Activated CD4-positive, alpha-beta T cell treated with anti-CD3 and anti-CD28 coated beads, Interleukin-2, amount 50 U/mL, for 4 hours (primary cell): ENCODE results near the gene KATNB1.
"Not testable (repeated sequence)": the region's sequence is repeated elsewhere in the genome, so short reads cannot be mapped to it uniquely, and the experiment has no call there.

ENCODE experiments used
- DNase-seq, 2 experiments: peaks; one replicate each; pipeline ENCODE4 v3.0.0-alpha.2; 2020

KATNB1 gene

DNA sequence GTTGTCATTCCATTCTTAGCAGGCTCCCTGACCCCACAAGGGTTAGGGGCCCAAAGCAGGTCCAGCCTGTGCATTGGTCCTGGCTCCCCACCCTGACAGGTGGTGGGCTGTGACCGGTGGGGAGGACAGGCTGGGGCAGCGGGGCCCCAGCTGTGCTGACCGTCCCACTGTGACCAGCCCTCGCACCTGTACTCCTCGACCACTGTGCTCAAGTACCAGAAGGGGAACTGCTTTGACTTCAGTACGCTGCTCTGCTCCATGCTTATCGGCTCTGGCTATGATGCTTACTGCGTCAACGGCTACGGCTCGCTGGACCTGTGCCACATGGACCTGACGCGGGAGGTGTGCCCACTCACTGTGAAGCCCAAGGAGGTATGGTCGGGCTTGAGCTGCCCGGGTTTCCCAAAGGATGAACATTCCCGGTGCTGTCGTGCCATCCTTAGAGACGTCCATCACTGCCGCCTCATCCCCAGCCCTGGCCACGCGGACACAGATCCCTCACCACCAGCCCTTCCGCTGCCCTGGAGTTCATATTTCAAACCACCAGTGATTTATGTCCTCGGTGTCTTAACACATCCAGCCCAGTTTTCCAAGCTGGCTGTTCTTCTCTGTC is 33.7 kb upstream of the KATNB1 start:
- no peak for DNase-seq

- DNase-seq, result no peak
Observed at GRCh38 chr16:57703416-57704010, 32.1 kb upstream of the KATNB1 start.

DNA sequence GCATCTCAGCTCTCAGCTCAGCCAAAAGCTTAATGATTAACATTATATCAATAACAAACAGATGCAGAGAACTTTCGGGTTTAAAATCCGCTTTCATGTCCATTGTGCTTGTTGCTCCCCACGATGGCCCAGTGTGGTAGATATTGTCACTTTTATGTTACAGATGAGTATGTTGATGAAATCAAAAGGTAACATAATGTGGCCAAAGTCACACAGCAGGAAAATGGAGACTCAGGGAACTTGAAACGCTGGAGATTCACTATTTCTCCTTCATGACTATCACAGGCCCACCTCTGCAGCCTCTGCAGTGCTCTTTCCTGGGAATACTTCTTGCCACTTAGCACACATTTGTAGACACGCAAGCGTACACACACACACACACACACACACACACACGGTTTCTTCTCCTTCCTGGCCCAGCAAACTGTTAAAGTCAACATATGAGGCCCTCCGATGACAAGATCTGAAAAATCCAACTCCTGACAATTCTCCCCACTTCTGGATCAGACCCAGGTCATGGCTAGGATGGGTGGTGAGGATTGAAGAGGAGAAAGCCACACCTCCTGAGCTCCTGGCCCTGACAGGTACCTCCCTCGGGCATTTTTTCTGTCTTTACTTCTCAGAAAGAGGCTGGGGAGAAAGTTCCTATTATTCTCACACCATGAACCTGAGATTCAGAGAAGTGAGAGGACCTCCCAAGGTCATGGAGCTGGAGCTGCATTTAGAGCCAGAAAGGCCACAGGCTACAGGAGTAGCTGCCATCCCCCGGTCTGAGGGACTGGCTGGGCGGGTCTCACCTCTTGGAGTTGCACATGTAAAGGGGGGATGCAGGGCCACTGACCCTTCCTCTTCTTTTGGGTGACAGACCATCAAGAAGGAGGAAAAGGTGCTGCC is 31.3 kb upstream of the KATNB1 start:
- no peak for DNase-seq

DNA sequence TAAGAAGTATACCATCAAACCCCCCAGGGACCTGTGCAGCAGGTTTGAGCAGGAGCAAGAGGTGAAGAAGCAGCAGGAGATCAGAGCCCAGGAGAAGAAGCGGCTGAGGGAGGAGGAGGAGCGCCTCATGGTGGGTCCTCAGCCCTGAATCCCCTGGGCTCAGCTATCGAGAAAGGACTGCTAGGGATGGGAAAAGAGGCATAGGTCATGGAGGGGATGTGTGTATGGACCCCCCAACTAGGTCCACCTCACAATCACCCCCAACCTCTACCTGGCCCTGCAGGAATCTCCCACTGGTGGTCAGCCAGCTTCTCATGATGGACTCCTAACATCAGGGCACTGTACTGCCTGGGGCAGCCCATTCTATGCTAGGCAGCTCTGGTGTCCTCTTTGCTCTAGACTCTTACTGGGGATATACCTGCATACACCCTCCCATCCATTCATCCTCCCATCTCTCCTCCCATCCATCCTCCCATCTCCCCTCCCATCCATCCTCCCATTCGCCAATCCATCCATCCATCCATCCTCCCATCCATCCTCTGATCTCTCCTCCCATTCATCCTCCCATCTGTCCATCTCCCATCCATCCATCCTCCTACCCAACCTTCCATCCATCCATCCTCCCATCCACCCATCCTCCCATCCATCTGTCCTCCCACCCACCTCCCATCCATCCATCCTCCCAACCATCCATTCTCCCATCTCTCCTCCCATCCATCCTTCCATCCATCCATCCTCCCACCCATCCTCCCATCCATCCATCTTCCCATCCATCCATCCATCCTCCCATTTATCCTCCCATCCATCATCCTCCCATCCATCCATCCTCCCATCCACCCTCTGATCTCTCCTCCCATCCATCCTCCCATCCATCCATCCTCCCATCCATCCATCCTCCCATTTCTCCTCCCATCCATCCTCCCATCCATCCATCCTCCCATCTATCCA is 30.4 kb upstream of the KATNB1 start:
- DNase-seq, result no peak

GRCh38 chr16:57706717-57707116 is 28.9 kb upstream of the KATNB1 start:
- DNase-seq, result no peak

DNA sequence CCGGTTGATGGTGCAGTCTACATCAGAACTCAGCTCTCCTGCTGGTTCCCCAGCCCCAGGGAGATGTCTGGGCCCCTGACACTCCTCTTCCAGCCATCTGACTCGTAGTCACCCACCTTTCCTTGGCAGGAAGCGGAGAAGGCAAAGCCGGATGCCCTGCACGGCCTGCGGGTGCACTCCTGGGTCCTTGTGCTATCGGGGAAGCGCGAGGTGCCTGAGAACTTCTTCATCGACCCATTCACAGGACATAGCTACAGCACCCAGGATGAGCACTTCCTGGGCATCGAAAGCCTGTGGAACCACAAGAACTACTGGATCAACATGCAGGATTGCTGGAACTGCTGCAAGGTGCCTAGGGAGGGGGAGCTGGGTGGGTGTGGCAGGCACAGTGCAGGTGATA is 28.2 kb upstream of the KATNB1 start:
- DNase-seq, result no peak

DNA sequence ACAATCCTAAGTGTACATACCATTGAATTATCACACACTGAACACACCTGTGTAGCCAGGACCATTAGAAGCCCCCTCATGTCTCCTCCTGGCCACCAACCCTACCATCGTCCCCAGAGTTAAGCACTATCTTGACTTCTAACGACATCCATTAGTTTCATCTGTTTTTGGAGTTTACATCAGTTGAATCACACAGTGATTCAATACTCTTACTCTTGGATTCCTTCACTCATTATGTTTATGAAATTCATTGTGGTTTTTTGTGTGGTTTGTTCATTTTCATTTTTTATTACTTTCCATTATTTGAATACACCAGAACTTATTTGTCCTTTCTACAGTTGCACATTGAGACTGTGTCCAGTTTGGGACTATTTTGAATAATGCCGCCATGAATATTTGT is 27.4 kb upstream of the KATNB1 start:
- DNase-seq, result no peak

DNA sequence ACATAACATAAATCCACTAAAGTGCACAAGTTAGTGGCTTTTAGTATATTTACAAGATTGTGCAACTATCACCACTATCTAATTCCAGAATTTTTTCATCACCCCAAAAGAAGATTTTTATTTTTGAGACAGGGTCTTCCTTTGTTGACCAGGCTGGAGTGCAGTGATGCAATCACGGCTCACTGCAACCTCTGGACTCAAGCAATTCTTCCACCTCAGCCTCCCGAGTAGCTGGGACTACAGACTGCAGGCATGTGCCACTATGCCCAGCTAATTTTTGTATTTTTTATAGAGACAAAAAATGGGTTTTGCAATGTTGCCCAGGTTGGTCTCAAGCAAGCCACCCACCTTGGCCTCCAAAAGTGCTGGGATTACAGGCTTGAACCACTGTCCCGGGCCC is 25.9 kb upstream of the KATNB1 start:
- DNase-seq, result no peak

GRCh38 chr16:57711346-57711745 is 24.2 kb upstream of the KATNB1 start:
- no peak for DNase-seq

GRCh38 chr16:57711993-57712392 is 23.6 kb upstream of the KATNB1 start:
- DNase-seq, result no peak

DNA sequence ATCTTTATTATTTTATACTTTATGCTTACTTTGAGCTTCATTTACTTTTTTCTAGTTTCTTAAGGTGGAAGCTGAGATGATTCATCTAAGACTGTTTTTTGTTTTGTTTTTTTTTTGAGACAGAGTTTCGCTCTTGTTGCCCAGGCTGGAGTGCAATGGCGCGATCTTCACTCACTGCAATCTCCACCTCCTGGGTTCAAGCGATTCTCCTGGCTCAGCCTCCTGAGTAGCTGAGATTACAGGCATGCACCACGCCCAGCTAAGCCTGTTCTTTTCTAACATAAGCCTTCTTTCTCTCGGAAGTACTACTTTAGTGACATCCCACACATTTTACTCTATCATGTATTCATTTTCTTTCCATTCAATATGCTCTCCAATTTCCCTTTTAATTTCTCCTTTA is 23.0 kb upstream of the KATNB1 start:
- DNase-seq, result not testable (repeated sequence)

DNA sequence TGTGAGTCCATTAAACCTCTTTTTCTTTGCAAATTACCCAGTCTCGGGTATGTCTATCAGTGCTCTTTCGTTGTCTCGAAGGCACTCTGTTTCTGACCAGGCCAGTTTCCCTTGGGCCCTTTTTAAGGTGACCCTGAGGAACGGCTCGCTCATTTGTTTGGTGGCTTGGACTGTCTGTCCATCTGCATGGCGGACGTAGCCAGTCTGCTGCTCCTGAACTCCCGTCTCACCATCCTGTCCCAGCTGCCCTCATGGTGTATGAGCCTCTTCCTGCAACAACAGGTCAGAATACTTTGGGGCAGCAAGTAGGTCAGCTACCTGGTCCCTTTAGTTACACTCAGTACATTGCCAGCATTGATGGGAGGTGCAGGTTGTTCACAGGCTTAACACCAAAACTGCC is 22.0 kb upstream of the KATNB1 start:
- no peak for DNase-seq

- no peak for DNase-seq
Observed at GRCh38 chr16:57714047-57714446, 21.5 kb upstream of the KATNB1 start.

- DNase-seq, result no peak
Observed at GRCh38 chr16:57720142-57720575, 15.4 kb upstream of the KATNB1 start.

DNA sequence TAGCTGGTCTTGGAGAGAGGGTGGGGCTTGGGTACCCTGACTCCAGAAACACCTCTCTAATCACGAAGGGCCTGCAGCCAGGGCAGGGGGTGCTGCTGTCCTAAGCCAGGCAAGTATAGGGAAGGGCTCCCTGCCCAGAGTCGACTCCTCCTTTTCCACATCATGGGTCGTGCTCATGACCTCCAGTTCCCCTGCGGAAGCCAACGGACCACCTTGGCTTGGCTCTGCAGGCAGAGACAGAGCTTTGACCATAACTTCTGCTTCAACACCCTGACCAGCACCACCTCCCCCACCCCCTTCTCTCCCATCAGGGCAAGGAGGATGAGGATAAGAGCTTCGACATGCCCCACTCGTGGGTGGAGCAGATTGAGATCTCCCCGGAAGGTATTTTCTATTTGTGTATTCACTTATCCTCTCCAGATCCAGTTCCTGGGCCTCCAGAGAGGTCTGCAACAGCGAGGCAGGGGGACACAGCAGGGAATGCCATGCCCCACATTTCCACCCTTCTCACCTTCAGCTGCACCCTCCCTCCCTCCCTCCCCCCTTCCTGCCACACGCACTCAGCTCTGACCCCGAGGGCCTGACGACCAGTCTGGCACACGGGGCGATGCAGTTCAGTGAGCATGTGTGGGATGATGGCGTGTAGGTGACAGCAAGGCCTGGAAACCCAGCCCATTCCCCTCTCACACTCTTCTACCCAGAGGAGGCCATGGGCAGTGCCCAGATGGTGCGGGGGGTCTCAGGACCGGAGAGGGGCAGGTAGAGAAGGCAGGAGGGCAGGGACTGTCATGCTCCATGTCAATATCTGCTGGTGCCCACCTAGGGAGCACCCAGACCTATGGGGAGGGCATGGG is 14.0 kb upstream of the KATNB1 start:
- DNase-seq, result no peak

DNA sequence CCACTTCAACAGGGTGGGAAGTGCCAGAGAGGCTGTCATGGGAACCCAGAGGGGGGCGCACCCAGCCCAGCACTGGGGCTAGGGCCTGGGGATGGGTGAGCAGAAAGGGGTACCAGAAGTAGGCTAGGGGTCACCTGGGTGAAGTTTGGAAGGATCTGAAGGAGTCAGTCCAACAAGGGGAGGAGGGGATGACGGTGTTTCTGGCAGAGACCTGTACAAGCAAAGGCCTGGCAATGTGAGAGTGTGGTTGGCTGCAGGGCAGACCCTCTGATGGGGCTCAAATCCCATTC is 13.4 kb upstream of the KATNB1 start:
- DNase-seq, result no peak

DNA sequence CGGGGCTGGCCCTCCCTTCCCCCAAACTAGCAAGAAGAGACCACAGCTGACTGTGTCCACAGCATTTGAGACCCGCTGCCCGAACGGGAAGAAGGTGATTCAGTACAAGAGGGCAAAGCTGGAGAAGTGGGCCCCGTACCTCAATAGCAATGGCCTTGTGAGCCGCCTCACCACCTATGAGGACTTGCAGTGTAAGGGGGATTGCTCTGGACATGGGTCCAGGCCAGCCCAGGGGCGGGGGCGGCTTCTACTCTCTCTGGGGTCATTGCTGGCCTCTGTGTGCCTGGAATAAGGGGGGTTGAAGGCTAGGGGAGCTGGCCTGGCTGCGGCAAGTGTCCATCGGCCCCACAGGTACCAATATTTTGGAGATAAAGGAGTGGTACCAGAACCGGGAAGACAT is 12.9 kb upstream of the KATNB1 start:
- no peak for DNase-seq

DNA sequence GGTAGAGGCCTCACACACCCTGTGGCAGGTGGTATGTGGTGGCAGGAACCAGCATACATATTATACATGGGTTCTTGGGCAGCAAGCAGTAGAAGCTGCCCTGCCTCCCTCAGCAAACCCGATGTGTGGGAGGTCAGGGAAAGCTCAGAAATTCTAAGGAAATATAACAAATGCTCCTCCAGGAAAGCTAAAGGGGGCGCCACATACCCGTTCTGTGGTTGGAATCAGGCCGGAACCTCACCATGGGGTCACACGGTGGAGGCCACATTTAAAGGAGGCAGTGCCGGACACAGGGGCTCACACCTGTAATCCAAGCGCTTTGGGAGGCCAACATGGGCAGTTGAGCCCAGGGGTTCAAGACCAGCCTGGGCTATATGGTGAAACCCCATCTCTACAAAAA is 12.4 kb upstream of the KATNB1 start:
- DNase-seq, result no peak

DNA sequence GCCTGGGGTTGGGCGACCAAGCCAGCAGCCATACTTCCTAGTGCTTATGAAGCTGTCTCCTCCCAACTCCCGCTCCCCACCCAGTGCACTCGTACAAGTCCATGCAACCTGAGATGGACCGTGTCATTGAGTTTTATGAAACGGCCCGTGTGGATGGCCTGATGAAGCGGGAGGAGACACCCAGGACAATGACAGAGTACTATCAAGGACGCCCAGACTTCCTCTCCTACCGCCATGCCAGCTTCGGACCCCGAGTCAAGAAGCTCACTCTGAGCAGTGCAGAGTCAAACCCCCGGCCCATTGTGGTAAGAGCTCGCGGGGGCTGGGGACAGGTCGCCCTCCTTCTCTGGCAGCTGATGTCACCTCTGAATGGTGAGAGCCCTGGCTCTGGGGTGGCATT is 11.0 kb upstream of the KATNB1 start:
- DNase-seq, result no peak

GRCh38 chr16:57725151-57725550 is 10.4 kb upstream of the KATNB1 start:
- DNase-seq, result no peak

- no peak for DNase-seq
Observed at GRCh38 chr16:57725554-57725953, 10.0 kb upstream of the KATNB1 start.

GRCh38 chr16:57725976-57726375 is 9.6 kb upstream of the KATNB1 start:
- no peak for DNase-seq
